Measurements from ENCODE around the gene EIPR1.
"Not testable (repeated sequence)": the region's sequence is repeated elsewhere in the genome, so short reads cannot be mapped to it uniquely, and the experiment has no call there.

Gene EIPR1

DNA sequence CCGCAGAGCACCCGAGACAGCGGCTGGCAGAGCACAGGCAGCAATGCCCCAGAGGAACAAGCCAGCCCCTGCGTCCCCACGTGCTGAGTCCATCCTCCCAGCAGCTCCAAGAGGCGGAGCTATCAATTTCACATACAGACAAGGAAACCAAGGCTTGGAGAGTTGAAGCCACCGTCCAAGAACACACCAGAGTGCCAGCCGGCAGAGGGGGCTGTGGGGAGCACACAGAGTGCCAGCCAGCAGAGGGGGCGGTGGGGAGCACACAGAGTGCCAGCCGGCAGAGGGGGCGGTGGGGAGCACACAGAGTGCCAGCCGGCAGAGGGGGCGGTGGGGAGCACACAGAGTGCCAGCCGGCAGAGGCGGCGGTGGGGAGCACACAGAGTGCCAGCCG, 91.0 kb downstream of the EIPR1 start:
- not testable (repeated sequence) for DNase-seq (ENCODE audit: low spot score)

GRCh38 chr2:3285901-3286645, 91.5 kb downstream of the EIPR1 start:
- no peak for DNase-seq (ENCODE audit: low spot score)

DNA sequence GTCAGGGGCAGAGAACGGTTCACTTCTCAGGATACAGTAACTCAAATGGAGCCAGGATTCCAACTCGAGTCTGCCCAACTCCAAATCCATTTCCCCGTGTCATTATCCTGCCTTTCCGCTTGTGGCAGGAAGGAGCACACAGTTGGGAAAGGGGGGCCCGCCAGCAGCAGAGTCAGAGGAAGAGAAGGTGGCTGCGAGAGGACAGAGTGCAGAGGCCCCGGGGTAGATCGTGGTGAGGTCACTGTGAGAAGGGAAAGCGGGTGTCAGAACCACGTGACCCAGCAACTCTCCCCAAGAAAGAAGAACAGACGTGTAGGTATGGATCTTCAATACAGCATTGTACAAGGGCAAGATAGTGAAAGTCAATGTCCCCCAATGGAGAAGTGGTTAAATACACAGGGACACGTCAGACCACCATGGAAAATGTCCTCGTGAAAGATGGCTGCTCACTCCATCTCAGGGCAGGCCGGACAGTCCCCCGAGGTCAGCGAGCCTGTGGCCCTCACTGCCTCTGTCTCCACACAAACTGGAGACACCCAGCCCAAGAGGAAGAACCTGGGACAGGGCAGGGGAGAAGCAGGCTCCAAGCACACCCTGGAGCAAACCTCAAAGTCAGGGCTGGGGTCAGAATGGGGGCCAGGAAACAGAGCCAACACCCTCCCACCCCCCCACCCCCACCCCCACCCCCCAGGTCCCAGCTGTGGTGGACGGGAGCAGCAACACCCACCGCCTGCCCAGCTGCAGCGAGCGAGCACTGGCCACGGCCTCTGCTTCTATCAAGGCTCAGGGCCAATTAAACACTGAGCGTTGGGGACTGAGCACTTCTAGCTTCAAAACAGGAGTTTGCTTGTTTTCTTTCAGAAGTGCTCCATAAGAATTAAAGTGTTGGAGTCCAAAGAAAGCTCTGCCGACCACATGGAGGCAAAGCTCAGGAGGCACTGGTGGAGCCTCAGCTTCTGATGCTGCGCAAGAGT, 92.7 kb downstream of the EIPR1 start:
- DNase-seq (ENCODE audit: low spot score) = no peak

DNA sequence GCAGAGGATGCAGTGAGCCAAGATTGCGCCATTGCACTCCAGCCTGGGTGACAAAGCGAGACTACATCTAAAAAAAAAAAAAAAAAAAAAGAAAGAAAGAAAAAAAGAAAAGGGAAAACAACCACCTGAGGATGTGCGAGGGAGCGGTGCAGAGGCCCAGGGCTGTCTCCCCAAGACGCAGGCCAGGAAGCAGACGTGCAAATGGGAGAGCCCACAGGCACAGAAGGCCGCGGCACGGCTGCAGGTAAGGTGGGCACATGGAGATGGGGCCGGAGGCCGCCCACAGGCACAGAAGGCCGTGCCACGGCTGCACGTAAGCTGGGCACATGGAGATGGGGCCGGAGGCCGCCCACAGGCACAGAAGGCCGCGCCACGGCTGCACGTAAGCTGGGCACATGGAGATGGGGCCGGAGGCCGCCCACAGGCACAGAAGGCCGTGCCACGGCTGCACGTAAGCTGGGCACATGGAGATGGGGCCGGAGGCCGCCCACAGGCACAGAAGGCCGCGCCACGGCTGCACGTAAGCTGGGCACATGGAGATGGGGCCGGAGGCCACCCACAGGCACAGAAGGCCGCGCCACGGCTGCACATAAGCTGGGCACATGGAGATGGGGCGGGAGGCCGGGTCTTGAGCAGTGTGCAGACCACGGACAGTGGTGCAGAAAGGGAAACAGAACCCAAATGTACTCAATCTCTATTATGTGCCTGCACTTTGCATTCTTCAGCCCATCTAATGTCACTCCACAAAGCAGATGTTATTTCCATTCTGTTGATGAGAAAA, 93.6 kb downstream of the EIPR1 start:
- DNase-seq (ENCODE audit: low spot score) = not testable (repeated sequence)

DNA sequence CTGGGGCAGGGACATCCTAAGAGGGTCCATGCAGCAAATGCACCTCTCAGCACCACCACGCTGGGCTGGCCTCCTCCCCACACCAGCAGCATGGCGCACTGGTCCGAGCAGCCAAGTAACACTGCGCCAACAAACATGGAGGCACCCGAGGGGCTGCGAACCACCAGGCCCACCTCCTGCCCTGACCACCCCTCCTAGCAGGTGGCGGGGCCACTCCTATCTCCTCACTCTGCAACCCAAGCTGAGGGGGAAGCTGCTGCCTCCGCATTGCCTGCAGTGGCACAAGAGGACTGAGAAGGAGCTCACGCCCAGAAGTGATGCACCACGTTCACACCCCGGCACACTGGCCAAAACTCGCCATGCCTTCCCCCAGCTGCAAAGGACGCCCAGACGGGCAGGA, 94.4 kb downstream of the EIPR1 start:
- DNase-seq (ENCODE audit: low spot score) = no peak

DNA sequence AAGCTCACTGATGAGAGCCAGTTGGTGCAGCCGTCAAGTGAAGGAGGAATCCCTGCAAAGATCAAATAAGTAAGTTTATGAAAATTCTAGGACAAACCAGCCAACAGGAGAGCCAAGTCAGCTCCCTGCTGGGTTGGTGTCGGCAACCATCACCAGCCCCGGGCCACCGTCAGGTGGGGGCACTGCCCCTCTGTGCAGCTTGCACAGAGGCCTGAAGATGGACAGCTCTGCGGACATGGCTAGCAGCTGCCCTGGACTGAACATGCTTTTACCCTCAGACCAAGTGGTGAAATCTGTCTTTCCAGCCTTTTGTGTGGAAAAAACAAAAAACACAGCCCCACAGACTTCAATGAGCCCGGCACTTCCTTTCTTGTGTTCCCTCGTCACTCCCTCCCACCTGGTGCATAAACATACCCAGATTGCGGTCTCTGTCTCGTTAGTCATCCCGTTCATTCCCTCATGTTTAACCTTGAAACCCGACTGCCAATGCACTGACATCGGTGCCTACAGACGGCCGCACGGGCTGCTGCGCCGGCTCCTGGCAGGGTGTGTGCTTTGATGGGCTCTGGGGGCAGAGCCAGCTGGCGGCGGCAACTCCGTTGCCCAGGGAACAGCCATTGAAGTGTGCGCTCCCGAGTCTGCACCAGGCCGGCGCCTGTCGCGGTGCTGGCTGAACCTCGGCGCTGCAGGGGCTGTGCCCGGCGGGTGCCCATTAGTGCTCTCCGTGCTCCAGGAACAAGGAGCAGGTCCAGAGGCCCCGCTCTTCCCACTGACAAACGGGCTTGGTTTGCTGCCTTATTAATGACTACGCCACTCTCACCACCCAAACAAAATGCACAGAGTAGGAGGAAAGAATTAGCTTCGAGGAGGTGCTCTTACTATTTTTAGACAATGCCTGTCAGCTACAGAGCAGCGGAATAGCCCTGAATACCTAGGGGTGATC, 95.3 kb downstream of the EIPR1 start:
- no peak for DNase-seq (ENCODE audit: low spot score)

- DNase-seq (ENCODE audit: low spot score) = no peak
These were observed 96.7 kb downstream of the EIPR1 start for GRCh38 chr2:3280683-3281520.

GRCh38 chr2:3280197-3280596, 97.4 kb downstream of the EIPR1 start:
- no peak for DNase-seq (ENCODE audit: low spot score)

- DNase-seq (ENCODE audit: low spot score) = no peak
These were observed 98.2 kb downstream of the EIPR1 start for GRCh38 chr2:3279236-3279960.

GRCh38 chr2:3278521-3279218, 98.9 kb downstream of the EIPR1 start:
- no peak for DNase-seq (ENCODE audit: low spot score)

DNA sequence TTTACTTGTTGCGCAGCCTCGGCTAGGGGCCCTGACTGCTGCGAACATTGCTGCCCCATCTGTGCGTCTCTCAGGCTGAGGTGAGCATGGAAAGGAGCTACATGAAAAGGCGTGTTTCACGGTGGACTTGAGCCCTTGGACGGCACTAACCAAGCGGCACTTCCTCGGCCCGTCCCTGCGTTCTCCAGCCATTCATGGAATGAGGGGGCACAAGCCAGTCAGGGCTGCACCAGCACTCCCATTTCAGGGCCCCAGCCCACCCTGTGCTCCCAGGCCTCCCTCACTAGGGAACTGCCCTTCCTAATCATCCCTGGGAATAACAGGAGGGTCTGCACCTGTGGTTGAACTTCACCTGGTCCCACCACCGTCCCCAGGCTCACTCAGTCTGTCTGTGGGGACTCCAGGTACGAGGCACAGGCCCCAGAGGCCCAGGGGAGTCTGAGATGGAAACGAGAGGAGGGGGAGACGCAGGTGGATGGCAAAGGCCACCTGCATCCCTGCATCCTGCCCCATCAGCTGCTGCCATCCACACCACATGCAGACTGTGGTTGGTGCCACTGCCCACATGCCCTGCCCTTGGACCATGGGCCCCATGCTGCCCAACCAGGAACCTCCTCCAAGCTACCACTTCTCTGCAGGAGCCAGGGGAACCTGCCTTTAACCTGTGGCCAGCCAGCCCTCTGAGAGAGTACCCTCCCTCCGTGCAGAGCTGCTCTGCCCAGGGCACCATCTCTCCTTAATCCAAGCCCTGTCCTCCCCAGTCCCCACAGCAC, 99.7 kb downstream of the EIPR1 start:
- no peak for DNase-seq (ENCODE audit: low spot score)

GRCh38 chr2:3277050-3277747, 100.4 kb downstream of the EIPR1 start:
- DNase-seq (ENCODE audit: low spot score) = no peak

DNA sequence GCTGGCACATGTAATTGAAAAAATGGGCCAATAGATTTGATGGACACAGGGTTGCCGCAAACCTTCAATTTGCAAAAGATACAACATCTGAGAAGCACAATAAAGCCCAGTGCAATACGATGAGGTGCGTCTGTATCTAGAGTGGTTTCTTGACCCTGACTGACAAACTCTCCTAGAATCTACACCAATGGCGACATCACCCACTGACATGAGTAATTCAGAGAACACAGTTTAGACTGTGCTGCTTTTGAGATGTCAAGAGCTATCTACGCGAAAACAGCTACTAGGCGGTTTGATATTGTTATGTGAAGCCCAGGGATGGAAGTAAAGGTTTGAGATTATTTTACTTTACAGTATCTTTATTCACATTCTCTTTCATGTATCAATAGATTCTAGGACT, 104.9 kb downstream of the EIPR1 start:
- no peak for DNase-seq (ENCODE audit: low spot score)

DNA sequence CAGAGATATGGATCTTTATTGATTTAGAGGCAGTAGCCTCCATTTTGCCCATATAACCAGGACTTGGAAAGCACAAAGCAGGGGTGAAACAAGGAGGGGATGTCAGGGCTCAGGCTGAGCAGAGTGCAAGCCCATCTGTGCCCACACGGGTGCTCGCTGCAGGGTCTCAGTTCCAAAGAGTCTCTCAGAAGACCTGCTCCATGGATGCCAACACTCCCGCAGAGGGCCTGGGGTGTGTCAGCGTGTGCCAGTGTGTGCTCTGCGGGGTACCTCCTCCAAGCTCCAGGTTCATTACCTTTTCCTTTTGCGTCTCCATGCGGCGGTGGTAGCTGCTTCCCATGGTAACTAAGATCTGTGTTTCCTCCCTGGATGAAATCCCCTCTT, 107.5 kb downstream of the EIPR1 start:
- no peak for DNase-seq (ENCODE audit: low spot score)

DNA sequence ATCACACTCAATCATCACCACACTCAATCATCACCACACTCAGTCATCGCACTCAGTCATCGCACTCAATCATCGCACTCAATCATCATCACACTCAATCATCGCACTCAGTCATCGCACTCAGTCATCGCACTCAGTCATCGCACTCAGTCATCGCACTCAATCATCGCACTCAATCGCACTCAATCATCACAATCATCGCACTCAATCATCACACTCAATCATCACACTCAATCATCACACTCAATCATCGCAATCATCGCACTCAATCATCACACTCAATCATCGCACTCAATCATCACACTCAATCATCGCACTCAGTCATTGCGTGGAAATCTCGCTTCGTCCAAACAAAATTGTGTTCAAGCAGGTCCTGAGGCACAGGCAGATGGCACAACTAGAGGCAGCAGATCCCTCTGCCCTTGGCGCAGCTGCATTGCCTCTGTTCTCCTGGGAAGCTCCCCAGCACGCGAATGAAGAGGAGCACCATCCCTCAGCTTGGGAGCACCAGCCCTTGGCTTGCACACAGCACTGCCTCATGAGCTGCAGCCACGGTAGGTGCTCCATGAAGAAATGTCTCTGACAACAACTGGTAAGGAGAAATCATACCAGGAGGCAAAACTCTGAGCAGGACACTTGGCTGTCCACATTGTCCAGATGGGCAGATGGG, 108.1 kb downstream of the EIPR1 start:
- no peak for DNase-seq (ENCODE audit: low spot score)

DNA sequence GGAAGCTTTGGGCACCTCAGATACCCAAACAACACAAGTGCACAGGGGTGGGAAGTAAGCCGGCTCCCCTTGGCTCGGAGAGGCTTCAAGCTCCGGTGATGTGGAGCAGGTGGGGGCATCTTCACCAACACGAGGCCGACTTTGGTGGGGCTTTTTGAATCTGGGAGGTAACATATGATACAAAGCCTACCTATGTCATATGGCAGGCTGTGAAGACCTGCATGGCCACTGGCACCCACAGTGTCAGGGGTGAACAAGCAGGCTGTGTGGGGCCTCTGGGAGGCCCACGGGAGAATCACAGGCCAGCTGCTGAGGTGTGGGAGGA, 109.0 kb downstream of the EIPR1 start:
- DNase-seq (ENCODE audit: low spot score) = no peak

Data from CD4-positive, alpha-beta T cell treated with Interleukin-6 at 100 ng/mL for 8 hours (primary cell).